ENCODE data around the gene UNC13A.

UNC13A gene

GRCh38 chr19:17616961-17617806 is 71.0 kb downstream of the UNC13A start:
- TF ChIP-seq CTCF (IDR thresholded peaks at IDR 0.05; ENCODE audit: insufficient read depth, low read length), result no peak
- no peak for TF ChIP-seq POLR2AphosphoS5 (IDR thresholded peaks at IDR 0.05; ENCODE audit: low read depth)
- TF ChIP-seq SPI1 (IDR thresholded peaks at IDR 0.05; ENCODE audit: borderline replicate concordance, low read depth), result no peak
- TF ChIP-seq, protein P1, sequence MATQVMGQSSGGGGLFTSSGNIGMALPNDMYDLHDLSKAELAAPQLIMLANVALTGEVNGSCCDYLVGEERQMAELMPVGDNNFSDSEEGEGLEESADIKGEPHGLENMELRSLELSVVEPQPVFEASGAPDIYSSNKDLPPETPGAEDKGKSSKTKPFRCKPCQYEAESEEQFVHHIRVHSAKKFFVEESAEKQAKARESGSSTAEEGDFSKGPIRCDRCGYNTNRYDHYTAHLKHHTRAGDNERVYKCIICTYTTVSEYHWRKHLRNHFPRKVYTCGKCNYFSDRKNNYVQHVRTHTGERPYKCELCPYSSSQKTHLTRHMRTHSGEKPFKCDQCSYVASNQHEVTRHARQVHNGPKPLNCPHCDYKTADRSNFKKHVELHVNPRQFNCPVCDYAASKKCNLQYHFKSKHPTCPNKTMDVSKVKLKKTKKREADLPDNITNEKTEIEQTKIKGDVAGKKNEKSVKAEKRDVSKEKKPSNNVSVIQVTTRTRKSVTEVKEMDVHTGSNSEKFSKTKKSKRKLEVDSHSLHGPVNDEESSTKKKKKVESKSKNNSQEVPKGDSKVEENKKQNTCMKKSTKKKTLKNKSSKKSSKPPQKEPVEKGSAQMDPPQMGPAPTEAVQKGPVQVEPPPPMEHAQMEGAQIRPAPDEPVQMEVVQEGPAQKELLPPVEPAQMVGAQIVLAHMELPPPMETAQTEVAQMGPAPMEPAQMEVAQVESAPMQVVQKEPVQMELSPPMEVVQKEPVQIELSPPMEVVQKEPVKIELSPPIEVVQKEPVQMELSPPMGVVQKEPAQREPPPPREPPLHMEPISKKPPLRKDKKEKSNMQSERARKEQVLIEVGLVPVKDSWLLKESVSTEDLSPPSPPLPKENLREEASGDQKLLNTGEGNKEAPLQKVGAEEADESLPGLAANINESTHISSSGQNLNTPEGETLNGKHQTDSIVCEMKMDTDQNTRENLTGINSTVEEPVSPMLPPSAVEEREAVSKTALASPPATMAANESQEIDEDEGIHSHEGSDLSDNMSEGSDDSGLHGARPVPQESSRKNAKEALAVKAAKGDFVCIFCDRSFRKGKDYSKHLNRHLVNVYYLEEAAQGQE (IDR thresholded peaks at IDR 0.05; ENCODE audit: insufficient replicate concordance, low read depth), result no peak
- TF ChIP-seq GABPA (IDR thresholded peaks at IDR 0.05; ENCODE audit: low read depth), result no peak
- H3K4me3 ChIP-seq (replicated peaks; ENCODE audit: insufficient read depth, low read length), result peak overlapping the region; percentile 17
- no peak for DNase-seq (ENCODE audit: low read depth in 1 of 2, low spot score in 1 of 2)

GRCh38 chr19:17616686-17616960 is 71.5 kb downstream of the UNC13A start:
- DNase-seq (ENCODE audit: low read depth in 1 of 2, low spot score in 1 of 2), result no peak
- Histone ChIP-seq H3K27ac (replicated peaks) (no peak overlapping the region), H3K4me3 (replicated peaks; ENCODE audit: insufficient read depth, low read length) (peak overlapping the region; percentile 17), H3K27me3 (ENCODE audit: insufficient read depth, poor library complexity, severe bottlenecking) (peaks cover 3% of the 10 kb centered on the region)
- TF ChIP-seq SPI1 (IDR thresholded peaks at IDR 0.05; ENCODE audit: borderline replicate concordance, low read depth) (no peak), POLR2AphosphoS5 (IDR thresholded peaks at IDR 0.05; ENCODE audit: low read depth) (no peak), GABPA (IDR thresholded peaks at IDR 0.05; ENCODE audit: low read depth) (no peak), CTCF (IDR thresholded peaks at IDR 0.05; ENCODE audit: insufficient read depth, low read length) (no peak)
- TF ChIP-seq, protein P1 (IDR thresholded peaks at IDR 0.05; ENCODE audit: insufficient replicate concordance, low read depth), result no peak

More at GRCh38 chr19:17616961-17617806, 71.0 kb downstream of the UNC13A start:
- Histone ChIP-seq H3K27ac (replicated peaks) (no peak overlapping the region), H3K27me3 (ENCODE audit: insufficient read depth, poor library complexity, severe bottlenecking) (peaks cover 3% of the 10 kb centered on the region)

DNA sequence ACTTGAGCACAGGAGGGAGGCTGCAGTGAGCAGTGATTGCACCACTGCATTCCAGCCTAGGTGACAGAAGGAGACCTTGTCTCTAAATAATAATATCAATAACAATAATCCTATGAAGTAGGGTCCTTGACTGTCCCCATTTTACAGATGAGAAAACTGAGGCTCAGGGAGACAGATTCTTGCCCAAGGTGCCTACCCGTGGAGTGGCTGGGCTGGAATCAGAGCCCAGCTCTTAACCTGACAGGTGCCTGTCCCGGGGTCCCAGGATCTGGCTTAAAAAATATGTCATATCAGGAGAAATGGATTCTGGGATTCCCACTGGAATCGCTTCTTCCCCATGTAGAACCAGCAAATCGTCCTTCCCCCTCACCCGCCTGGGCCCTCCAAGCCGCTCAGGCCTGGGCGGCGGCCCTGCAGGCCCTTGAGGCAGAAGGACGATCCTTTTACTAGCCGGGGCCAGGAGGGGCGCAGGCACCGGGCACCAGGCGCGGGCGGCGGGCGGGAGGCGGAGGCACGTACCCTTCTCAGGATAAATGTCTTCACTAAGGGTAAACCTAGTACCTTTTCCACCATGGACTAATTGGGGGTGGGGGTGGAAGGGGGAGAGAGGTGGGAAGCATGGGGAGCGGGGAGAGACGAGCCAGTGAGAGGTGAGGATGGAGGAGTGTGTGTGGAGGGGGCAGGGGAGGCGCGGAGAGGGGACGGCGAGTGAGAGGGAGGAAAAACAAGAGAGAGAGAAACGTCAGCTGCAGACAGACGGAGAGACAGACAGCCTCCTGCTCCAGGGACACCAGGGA is 72.1 kb downstream of the UNC13A start:
- TF ChIP-seq SPI1 (IDR thresholded peaks at IDR 0.05; ENCODE audit: borderline replicate concordance, low read depth), result no peak
- no peak for TF ChIP-seq POLR2AphosphoS5 (IDR thresholded peaks at IDR 0.05; ENCODE audit: low read depth)
- TF ChIP-seq CTCF (IDR thresholded peaks at IDR 0.05; ENCODE audit: insufficient read depth, low read length), result no peak
- no peak for TF ChIP-seq GABPA (IDR thresholded peaks at IDR 0.05; ENCODE audit: low read depth)
- TF ChIP-seq, protein P1 (IDR thresholded peaks at IDR 0.05; ENCODE audit: insufficient replicate concordance, low read depth), result no peak
- Histone ChIP-seq H3K27me3 (ENCODE audit: insufficient read depth, poor library complexity, severe bottlenecking) (peaks cover 3% of the 10 kb centered on the region), H3K4me3 (replicated peaks; ENCODE audit: insufficient read depth, low read length) (peak overlapping the region; percentile 17), H3K27ac (replicated peaks) (no peak overlapping the region)
- no peak for DNase-seq (ENCODE audit: low read depth in 1 of 2, low spot score in 1 of 2)

Data from HL-60 (cell line).